T-helper 1 cell treated with Interleukin-12 subunit alpha and Interleukin-12 subunit beta and Interleukin-4 antibody, amounts not matched to agents 30 μg/mL and 1 μg/mL, for 36 hours (primary cell): ENCODE data around the gene MYO6.
"Not testable (repeated sequence)": the region's sequence is repeated elsewhere in the genome, so short reads cannot be mapped to it uniquely, and the experiment has no call there.

Source experiments
- H3K27ac Mint-ChIP-seq: one replicate; pipeline ENCODE4 v1.8.0; 2021; ENCODE audit warnings: mild to moderate bottlenecking, mixed read lengths
- H3K27me3 Mint-ChIP-seq: one replicate; pipeline ENCODE4 v1.8.0; 2021; ENCODE audit warnings: low read depth, mixed read lengths
- H3K36me3 Mint-ChIP-seq: one replicate; pipeline ENCODE4 v1.8.0; 2021; ENCODE audit warnings: low read depth, mixed read lengths
- H3K4me1 Mint-ChIP-seq: one replicate; pipeline ENCODE4 v1.8.0; 2021; ENCODE audit warnings: low read depth, mixed read lengths
- H3K4me3 Mint-ChIP-seq: one replicate; pipeline ENCODE4 v1.8.0; 2021; ENCODE audit warnings: mild to moderate bottlenecking, moderate library complexity, mixed read lengths
- H3K9me3 Mint-ChIP-seq: one replicate; pipeline ENCODE4 v1.8.0; 2021; ENCODE audit warnings: mixed read lengths

Gene MYO6

DNA sequence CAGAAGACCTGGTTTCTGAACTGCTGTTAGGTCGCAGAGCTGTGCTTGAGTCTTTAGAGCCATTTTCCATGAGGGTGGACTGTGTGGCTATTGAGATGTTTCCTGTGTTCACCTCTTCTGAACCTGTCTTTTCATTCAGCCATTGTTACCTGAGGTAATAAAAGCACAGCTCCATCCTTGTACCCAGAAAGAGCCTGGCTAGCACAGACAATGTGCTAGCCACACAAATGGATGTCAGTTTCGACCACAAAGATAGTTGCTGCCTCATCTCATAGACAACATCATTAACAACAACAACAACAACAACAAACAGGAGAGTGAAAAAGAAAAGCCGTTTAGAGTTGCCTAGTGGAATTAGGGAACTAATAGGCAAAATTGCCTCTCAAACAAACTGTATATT, 114.7 kb downstream of the MYO6 start:
- no peaks in the 10 kb centered on the region for H3K9me3 Mint-ChIP-seq
- no peak overlapping the region for H3K4me3 Mint-ChIP-seq
- H3K27ac Mint-ChIP-seq: no peak overlapping the region
- no peaks in the 10 kb centered on the region for H3K4me1 Mint-ChIP-seq
- no peaks in the 10 kb centered on the region for H3K36me3 Mint-ChIP-seq
- H3K27me3 Mint-ChIP-seq: peaks cover 13% of the 10 kb centered on the region

DNA sequence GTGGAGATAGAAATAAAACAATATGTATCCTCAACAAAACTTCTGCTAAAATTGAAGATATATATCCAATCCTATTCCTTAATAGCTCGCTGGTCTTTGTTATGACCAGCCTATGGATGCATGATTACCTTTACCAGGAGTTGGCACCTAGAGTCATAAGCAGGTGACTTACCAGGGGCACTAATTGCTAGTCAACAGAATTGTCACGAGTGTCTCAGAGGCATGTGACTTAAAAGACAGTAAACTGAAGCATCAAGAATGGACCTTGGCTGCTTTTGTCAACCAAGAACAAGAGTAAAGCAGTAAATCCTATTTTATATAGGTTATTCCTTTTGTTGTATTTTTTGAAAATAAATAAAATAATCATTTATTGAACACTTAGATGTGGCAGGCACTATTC, 115.4 kb downstream of the MYO6 start:
- Mint-ChIP-seq H3K4me1 (no peaks in the 10 kb centered on the region), H3K9me3 (no peaks in the 10 kb centered on the region), H3K27me3 (peaks cover 13% of the 10 kb centered on the region), H3K36me3 (no peaks in the 10 kb centered on the region), H3K27ac (no peak overlapping the region), H3K4me3 (no peak overlapping the region)

DNA sequence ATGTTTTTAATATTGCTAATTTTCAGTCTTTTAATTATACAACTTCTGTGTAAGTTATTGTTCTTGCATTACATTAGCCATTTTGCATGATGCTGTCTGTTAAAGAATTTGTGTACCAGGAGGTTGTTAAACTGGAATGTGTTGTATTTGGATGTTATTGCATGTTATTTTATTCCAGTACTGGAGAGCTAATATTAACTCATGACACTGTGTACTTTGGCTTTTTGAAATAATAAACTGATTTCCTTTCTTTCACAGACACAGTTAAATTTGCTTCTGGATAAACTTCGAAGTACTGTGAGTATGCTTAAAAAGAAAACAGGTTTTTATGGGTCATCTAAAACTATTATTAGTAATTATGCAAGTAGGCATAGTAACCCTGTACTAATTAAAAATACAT, 121.3 kb downstream of the MYO6 start:
- Mint-ChIP-seq H3K27me3 (peaks cover 4% of the 10 kb centered on the region), H3K9me3 (no peaks in the 10 kb centered on the region), H3K4me3 (no peak overlapping the region), H3K36me3 (no peaks in the 10 kb centered on the region), H3K27ac (no peak overlapping the region), H3K4me1 (no peaks in the 10 kb centered on the region)

- no peaks in the 10 kb centered on the region for H3K36me3 Mint-ChIP-seq
- H3K27ac Mint-ChIP-seq: no peak overlapping the region
- no peaks in the 10 kb centered on the region for H3K4me1 Mint-ChIP-seq
- no peaks in the 10 kb centered on the region for H3K9me3 Mint-ChIP-seq
- H3K4me3 Mint-ChIP-seq: no peak overlapping the region
- H3K27me3 Mint-ChIP-seq: no peaks in the 10 kb centered on the region
Measured at GRCh38 chr6:75874224-75874623, 125.2 kb downstream of the MYO6 start.

GRCh38 chr6:75876152-75876551, 127.1 kb downstream of the MYO6 start:
- Mint-ChIP-seq H3K4me3 (no peak overlapping the region), H3K4me1 (no peaks in the 10 kb centered on the region), H3K36me3 (no peaks in the 10 kb centered on the region), H3K27ac (no peak overlapping the region), H3K9me3 (no peaks in the 10 kb centered on the region), H3K27me3 (no peaks in the 10 kb centered on the region)

GRCh38 chr6:75880305-75880704, 131.3 kb downstream of the MYO6 start:
- Mint-ChIP-seq H3K4me1 (no peaks in the 10 kb centered on the region), H3K27me3 (no peaks in the 10 kb centered on the region), H3K36me3 (no peaks in the 10 kb centered on the region), H3K4me3 (no peak overlapping the region), H3K27ac (no peak overlapping the region), H3K9me3 (no peaks in the 10 kb centered on the region)

DNA sequence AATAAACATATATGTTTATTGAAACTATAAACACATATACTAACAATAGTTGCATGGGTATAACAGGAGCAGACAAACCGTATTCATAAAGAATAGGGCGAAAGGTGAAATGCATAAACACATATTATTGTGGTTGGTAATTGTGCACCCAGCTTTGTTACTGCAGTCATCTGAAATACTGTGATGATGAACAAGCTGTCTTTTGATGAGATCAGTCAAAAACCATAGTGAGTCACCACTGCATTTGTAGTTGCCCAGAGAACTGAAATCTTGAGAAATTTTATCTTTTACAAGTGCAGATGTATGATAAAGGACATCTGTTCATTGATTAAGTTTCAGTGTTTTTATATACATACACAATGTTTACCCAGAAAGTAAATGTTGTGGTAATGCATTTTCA, 133.7 kb downstream of the MYO6 start:
- no peaks in the 10 kb centered on the region for H3K36me3 Mint-ChIP-seq
- H3K4me3 Mint-ChIP-seq: no peak overlapping the region
- no peaks in the 10 kb centered on the region for H3K9me3 Mint-ChIP-seq
- no peaks in the 10 kb centered on the region for H3K27me3 Mint-ChIP-seq
- H3K4me1 Mint-ChIP-seq: no peaks in the 10 kb centered on the region
- no peak overlapping the region for H3K27ac Mint-ChIP-seq

- H3K9me3 Mint-ChIP-seq: no peaks in the 10 kb centered on the region
- no peaks in the 10 kb centered on the region for H3K4me1 Mint-ChIP-seq
- H3K4me3 Mint-ChIP-seq: no peak overlapping the region
- no peak overlapping the region for H3K27ac Mint-ChIP-seq
- H3K36me3 Mint-ChIP-seq: no peaks in the 10 kb centered on the region
- no peaks in the 10 kb centered on the region for H3K27me3 Mint-ChIP-seq
Measured at GRCh38 chr6:75884822-75885221, 135.8 kb downstream of the MYO6 start.

DNA sequence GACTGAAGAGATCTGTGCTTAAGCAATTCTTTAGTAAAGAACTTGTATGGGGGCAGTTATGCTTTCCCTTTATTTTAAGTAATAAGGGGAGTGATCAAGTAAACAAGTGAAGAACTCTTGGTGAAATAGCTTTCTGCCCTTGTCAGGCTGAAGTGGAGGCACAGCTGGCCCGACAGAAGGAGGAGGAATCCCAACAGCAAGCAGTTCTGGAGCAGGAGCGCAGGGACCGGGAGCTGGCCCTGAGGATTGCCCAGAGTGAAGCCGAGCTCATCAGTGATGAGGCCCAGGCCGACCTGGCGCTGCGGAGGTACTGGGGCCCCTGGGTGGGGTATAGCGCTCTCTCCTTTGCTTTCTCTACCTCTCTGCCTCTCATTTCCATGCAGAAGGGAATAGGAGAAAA, 143.3 kb downstream of the MYO6 start:
- Mint-ChIP-seq H3K27ac (no peak overlapping the region), H3K9me3 (no peaks in the 10 kb centered on the region), H3K4me3 (no peak overlapping the region), H3K27me3 (no peaks in the 10 kb centered on the region), H3K36me3 (no peaks in the 10 kb centered on the region), H3K4me1 (no peaks in the 10 kb centered on the region)

GRCh38 chr6:75893058-75893775, 144.2 kb downstream of the MYO6 start:
- H3K27ac Mint-ChIP-seq: no peak overlapping the region
- no peaks in the 10 kb centered on the region for H3K27me3 Mint-ChIP-seq
- no peaks in the 10 kb centered on the region for H3K9me3 Mint-ChIP-seq
- no peaks in the 10 kb centered on the region for H3K4me1 Mint-ChIP-seq
- H3K36me3 Mint-ChIP-seq: no peaks in the 10 kb centered on the region
- no peak overlapping the region for H3K4me3 Mint-ChIP-seq

- no peaks in the 10 kb centered on the region for H3K4me1 Mint-ChIP-seq
- H3K9me3 Mint-ChIP-seq: no peaks in the 10 kb centered on the region
- no peaks in the 10 kb centered on the region for H3K27me3 Mint-ChIP-seq
- H3K4me3 Mint-ChIP-seq: no peak overlapping the region
- H3K36me3 Mint-ChIP-seq: no peaks in the 10 kb centered on the region
- no peak overlapping the region for H3K27ac Mint-ChIP-seq
Measured at GRCh38 chr6:75893776-75894152, 144.7 kb downstream of the MYO6 start.

DNA sequence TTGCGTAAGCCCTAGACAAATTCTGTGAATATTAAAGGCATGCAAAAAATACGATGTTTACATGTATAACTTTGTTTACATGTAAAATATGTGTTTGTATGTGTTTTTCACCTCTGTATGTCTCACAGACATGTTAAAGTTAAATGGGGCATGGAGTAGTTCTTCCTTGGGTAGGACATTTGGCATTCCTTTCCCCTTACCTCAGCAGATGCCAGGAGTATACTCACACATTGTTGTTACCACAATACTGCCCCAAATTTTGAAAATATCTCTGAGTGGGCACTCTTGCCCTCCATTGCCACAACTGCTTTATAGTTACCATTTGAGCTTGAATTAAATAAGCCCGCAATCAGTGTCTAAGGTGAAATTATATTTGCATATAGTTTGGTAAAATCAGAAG, 147.5 kb downstream of the MYO6 start:
- Mint-ChIP-seq H3K27ac (no peak overlapping the region), H3K9me3 (no peaks in the 10 kb centered on the region), H3K36me3 (no peaks in the 10 kb centered on the region), H3K4me1 (no peaks in the 10 kb centered on the region), H3K4me3 (no peak overlapping the region), H3K27me3 (no peaks in the 10 kb centered on the region)

GRCh38 chr6:75900216-75900615, 151.2 kb downstream of the MYO6 start:
- H3K27ac Mint-ChIP-seq, H3K36me3 Mint-ChIP-seq, H3K9me3 Mint-ChIP-seq, H3K4me1 Mint-ChIP-seq, H3K4me3 Mint-ChIP-seq, H3K27me3 Mint-ChIP-seq: not testable (repeated sequence)

- not testable (repeated sequence) for H3K4me1 Mint-ChIP-seq, H3K27me3 Mint-ChIP-seq, H3K27ac Mint-ChIP-seq
Measured at GRCh38 chr6:75905129-75905528, 156.1 kb downstream of the MYO6 start.

DNA sequence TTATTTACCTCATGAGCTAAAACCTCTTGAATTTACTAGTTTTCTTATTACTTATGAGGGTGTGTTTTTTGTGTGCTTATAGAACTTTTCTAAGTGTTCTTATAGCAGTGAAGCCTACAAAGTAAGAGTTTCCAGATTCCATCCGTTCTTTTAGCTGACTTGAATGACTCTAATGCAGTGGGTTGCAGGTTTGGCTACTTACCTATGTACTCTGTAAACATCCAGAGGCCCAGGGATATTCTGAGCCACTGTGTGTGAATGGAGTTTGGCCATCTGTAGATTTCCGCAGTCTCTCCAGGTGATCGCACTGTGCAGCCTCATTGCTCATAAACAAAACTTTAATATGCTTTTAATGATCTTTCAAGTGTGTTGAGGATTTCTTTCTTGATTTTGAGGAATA, 157.8 kb downstream of the MYO6 start:
- Mint-ChIP-seq H3K27ac (no peak overlapping the region), H3K36me3 (no peaks in the 10 kb centered on the region), H3K4me1 (no peaks in the 10 kb centered on the region), H3K9me3 (no peaks in the 10 kb centered on the region), H3K4me3 (no peak overlapping the region), H3K27me3 (no peaks in the 10 kb centered on the region)

More at GRCh38 chr6:75905129-75905528, 156.1 kb downstream of the MYO6 start:
- H3K4me3 Mint-ChIP-seq, H3K9me3 Mint-ChIP-seq, H3K36me3 Mint-ChIP-seq: not testable (repeated sequence)

DNA sequence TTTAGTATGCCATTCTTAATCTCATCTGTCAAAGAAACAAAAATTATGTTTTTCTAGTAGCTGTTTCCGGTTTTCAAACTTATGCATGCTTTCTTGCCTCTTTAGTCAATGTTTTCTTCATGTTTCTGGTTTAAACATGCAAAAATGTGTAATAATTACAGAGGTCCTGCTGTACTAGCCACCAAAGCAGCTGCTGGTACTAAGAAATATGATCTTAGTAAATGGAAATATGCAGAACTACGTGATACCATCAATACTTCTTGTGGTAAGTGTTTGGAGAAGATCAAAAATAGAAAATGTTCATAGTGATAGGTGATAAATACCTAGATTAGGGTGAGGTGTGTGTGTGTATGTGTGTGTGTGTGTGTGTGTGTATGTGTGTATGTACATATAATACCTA, 158.4 kb downstream of the MYO6 start:
- H3K4me1 Mint-ChIP-seq: no peaks in the 10 kb centered on the region
- no peaks in the 10 kb centered on the region for H3K9me3 Mint-ChIP-seq
- no peaks in the 10 kb centered on the region for H3K36me3 Mint-ChIP-seq
- no peaks in the 10 kb centered on the region for H3K27me3 Mint-ChIP-seq
- H3K27ac Mint-ChIP-seq: no peak overlapping the region
- no peak overlapping the region for H3K4me3 Mint-ChIP-seq
